ENCODE measurements around the gene SYT3.

GRCh38 chr19:50668416-50668815, 28.7 kb upstream of the SYT3 start:
- no peak for TF ChIP-seq ZNF274 (CRISPR knock-in tag; IDR thresholded peaks at IDR 0.05)
- no peak for TF ChIP-seq YY1 (IDR thresholded peaks at IDR 0.05; ENCODE audit: insufficient read depth, insufficient replicate concordance, low read depth, low read length)
- TF ChIP-seq, protein P1, sequence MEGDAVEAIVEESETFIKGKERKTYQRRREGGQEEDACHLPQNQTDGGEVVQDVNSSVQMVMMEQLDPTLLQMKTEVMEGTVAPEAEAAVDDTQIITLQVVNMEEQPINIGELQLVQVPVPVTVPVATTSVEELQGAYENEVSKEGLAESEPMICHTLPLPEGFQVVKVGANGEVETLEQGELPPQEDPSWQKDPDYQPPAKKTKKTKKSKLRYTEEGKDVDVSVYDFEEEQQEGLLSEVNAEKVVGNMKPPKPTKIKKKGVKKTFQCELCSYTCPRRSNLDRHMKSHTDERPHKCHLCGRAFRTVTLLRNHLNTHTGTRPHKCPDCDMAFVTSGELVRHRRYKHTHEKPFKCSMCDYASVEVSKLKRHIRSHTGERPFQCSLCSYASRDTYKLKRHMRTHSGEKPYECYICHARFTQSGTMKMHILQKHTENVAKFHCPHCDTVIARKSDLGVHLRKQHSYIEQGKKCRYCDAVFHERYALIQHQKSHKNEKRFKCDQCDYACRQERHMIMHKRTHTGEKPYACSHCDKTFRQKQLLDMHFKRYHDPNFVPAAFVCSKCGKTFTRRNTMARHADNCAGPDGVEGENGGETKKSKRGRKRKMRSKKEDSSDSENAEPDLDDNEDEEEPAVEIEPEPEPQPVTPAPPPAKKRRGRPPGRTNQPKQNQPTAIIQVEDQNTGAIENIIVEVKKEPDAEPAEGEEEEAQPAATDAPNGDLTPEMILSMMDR (CRISPR knock-in tag; IDR thresholded peaks at IDR 0.05) = no peak
- TF ChIP-seq, protein P2, sequence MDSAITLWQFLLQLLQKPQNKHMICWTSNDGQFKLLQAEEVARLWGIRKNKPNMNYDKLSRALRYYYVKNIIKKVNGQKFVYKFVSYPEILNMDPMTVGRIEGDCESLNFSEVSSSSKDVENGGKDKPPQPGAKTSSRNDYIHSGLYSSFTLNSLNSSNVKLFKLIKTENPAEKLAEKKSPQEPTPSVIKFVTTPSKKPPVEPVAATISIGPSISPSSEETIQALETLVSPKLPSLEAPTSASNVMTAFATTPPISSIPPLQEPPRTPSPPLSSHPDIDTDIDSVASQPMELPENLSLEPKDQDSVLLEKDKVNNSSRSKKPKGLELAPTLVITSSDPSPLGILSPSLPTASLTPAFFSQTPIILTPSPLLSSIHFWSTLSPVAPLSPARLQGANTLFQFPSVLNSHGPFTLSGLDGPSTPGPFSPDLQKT (CRISPR knock-in tag; IDR thresholded peaks at IDR 0.05; ENCODE audit: borderline replicate concordance) = no peak
- TF ChIP-seq, protein P3, sequence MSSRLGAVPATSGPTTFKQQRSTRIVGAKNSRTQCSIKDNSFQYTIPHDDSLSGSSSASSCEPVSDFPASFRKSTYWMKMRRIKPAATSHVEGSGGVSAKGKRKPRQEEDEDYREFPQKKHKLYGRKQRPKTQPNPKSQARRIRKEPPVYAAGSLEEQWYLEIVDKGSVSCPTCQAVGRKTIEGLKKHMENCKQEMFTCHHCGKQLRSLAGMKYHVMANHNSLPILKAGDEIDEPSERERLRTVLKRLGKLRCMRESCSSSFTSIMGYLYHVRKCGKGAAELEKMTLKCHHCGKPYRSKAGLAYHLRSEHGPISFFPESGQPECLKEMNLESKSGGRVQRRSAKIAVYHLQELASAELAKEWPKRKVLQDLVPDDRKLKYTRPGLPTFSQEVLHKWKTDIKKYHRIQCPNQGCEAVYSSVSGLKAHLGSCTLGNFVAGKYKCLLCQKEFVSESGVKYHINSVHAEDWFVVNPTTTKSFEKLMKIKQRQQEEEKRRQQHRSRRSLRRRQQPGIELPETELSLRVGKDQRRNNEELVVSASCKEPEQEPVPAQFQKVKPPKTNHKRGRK (CRISPR knock-in tag; IDR thresholded peaks at IDR 0.05) = no peak
- TF ChIP-seq SAFB2 (CRISPR knock-in tag; IDR thresholded peaks at IDR 0.05; ENCODE audit: borderline replicate concordance, low read depth) = no peak

Data from HepG2 (cell line).